Neural progenitor cell (in vitro differentiated cells): Measurements from ENCODE around the gene MS4A6A.

Source experiments
- CTCF ChIP-seq: fragments of 200-600 bp; sonication (generic); IDR thresholded peaks from 2 replicates; pipeline ENCODE4 v1.5.1; 2017; ENCODE audit warnings: antibody characterized with exemption, mild to moderate bottlenecking
- EZH2 ChIP-seq: fragments of 200-600 bp; sonication (generic); IDR thresholded peaks from 2 replicates; pipeline ENCODE4 v1.6.1; 2017; ENCODE audit warnings: antibody characterized with exemption, mild to moderate bottlenecking, moderate library complexity
- EZH2phosphoT487 ChIP-seq: fragments of 200-600 bp; sonication (generic); IDR thresholded peaks from 2 replicates; pipeline ENCODE4 v1.6.1; 2017; ENCODE audit warnings: antibody characterized with exemption

GRCh38 chr11:60193687-60194433 is 11.0 kb upstream of the MS4A6A start:
- TF ChIP-seq EZH2 (no peak), CTCF (peak; percentile 70), EZH2phosphoT487 (no peak)
